NCI-H2227 (cell line): ENCODE results near the gene SMURF2.
"Not testable (repeated sequence)": the region's sequence is repeated elsewhere in the genome, so short reads cannot be mapped to it uniquely, and the experiment has no call there.

Source experiments
- DNase-seq: peaks from one replicate; lab custom pipeline; 2025; ENCODE audit not compliant: unreplicated experiment; lab: John Stamatoyannopoulos, UW

SMURF2 gene

GRCh38 chr17:64632606-64633005, 29.5 kb downstream of the SMURF2 start:
- DNase-seq: no peak

GRCh38 chr17:64632194-64632593, 29.9 kb downstream of the SMURF2 start:
- DNase-seq: no peak

- DNase-seq: peak; percentile 8
Measured at GRCh38 chr17:64630309-64631223, 31.5 kb downstream of the SMURF2 start.

DNA sequence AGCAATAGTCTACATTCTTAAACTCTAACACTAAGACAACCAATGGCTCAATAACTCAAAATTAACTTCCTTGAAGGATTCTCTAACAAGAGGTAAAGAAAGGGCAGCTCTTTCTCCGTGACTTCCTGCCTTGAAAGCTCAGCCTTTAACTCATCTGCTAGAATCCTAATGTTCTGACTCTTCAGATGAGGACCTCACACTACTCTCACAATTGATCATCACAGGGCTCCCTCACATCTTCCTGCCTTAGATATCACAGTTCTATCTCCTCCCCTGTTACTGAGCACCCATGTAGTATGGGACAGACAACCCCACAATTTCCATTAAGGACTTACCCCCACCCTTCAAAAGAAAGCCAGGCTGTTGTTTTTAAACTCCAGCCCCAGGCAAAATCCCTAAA, 33.5 kb downstream of the SMURF2 start:
- no peak for DNase-seq

GRCh38 chr17:64627797-64628196, 34.3 kb downstream of the SMURF2 start:
- no peak for DNase-seq

GRCh38 chr17:64626827-64627226, 35.3 kb downstream of the SMURF2 start:
- DNase-seq: no peak

DNA sequence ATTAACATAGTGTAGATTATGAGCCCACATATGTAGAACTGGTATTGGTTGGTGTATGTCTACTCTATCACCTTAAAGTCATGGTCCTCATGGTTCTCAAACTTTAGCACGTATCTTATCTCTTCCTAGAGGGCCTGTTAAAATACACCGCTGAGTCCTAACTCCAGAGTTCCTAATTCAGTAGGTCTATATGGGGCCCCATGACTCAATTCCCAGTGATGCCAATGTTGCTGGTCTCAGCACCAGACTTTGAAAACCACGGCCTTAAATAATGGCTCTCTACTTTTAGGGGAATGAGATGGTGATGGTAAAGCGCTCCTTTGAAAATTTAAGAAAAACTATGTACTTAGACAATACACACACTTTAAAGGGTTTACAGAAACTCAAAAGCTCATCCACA, 36.6 kb downstream of the SMURF2 start:
- no peak for DNase-seq

DNA sequence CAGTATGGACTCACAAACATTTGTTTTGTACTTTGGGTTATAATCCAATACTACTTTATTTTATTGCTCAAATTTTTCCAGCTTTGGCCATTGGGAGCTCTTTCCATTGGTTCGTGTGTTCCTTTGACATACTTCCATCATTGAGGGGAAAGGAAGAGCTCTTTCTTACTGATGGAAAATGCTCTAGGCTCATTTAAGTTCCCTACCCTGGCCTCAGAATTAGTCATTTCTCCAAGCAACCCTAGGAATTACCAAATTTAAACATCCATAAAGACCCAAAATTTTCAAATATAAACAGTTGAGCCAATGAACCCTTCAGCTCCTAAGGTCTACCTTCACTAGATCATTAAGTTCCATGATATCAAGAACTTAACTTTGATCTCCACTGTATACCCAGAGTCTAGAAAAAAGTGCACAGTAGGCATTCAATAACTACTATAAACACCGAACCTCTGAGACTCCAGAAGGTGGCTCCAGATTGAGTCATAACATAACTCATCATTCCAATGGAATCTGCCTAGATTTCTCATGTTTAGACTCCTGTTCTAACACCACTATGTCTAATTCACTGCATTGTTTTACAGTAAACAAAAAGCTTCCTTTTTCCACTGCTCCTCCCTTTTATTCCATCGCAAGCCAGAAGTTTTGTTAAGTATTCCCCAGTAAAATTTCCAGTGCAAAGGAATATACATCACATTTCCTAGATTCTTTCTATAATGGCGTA, 39.0 kb downstream of the SMURF2 start:
- no peak for DNase-seq

GRCh38 chr17:64621772-64622171, 40.3 kb downstream of the SMURF2 start:
- no peak for DNase-seq

DNA sequence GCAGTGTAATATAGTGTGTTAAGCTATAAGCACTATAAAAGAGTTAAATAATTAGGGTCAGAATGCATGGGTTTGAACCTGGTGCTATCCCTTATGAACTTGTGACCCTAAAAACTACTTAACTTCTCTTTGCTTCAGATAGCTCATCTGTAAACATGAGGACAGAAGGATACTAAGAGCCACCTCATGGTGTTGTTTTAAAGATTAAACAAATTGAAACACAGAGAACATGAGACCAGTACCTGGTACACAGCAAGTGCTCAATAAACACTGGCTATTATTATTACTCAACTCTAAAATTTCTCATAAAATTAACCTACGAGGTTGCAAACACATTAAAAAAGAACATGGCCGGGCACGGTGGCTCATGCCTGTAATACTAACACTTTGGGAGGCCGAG, 43.3 kb downstream of the SMURF2 start:
- no peak for DNase-seq

GRCh38 chr17:64617125-64617780, 44.9 kb downstream of the SMURF2 start:
- DNase-seq: no peak

DNA sequence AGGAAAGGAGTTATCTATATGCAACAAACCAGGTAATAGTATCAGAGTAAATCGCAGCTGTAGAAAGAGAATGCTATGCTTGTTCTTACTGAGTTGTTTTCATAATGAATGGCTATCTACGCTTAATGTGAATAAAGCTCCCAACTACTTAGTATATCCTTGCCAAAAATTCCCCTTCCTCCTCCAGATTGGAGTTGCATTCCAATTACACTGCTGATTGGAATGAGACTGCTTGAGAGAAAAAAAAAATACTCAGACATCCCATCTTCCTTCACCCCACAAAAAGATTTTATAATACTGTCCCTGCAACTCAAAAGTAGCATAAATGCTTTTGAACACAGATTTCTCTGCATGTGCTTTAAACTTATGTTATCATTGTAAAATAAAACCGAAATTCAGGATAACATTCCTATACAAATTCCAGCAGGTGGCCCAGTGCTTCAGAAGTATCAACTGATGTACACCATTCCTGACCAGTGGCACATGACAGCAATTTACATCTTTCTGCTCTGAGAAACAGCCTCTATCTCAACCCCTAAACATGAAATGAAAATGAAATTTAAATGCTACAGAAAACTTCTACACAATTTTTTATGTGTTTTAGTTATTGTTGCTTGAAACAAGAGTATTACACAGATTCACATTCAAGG, 47.0 kb downstream of the SMURF2 start:
- DNase-seq: no peak

DNA sequence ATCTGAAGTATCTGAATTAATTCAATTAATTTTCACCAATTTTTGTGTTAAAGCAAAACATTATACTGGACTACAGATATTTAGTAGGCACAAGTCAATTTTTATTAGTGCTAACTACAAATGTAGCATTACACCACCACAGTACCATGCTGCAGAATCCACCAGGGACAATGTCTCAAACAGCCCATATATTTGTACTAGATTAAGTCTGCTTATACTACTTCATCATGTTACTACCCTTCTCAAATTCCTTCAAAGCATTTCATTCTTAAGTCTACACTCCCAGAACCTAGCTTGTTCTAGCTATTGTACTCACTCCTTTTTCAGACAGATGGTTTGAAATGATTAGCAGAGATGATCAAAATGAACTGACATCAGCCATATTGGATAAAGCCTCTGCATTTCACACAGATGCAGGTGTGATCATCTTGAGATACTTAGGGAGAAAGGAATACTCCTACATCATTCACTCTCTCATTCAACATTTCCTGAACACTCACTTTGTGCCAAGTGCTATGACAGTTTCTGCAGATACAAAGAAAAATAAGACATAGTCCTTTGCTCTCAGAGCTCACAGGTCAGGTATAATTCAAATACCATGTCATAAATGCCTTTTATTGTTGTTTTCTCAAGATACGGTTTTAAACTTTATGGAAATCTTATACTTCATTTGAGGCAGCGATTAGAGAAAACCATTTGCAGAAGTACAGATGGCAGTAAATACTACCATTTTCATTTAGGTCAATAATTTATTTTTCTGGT, 47.7 kb downstream of the SMURF2 start:
- DNase-seq: no peak

- no peak for DNase-seq
Measured at GRCh38 chr17:64611369-64611768, 50.7 kb downstream of the SMURF2 start.

DNA sequence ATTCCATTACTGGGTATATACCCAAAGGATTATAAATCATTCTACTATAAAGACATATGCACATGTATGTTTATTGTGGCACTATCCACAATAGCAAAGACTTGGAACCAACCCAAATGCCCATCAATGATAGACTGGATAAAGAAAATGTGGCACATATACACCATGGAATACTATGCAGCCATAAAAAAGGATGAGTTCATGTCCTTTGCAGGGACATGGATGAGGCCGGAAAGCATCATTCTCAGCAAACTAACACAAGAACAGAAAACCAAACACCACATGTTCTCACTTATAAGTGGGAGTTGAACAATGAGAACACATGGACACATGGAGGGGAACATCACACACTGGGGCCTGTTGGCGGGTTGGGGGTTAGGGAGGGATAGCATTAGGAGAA, 51.9 kb downstream of the SMURF2 start:
- not testable (repeated sequence) for DNase-seq

DNA sequence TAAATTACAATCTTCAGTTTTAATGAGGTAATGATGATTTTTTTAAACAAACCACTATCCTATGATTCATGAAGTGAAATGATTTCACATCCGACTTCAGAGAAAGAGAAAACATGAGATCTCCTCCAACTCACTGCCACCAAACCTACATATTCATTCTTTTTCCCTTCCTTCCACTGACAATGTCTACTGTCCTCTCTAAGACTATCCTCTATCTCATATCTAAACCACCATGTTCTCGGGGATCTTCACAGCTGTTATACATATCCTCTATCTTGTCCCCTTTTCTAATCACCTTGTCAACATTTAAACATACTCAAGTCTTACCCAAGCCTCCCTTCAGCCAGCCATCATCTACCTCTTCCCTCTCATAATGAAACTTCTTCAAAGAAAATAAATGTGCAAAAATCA, 53.5 kb downstream of the SMURF2 start:
- DNase-seq: no peak

DNA sequence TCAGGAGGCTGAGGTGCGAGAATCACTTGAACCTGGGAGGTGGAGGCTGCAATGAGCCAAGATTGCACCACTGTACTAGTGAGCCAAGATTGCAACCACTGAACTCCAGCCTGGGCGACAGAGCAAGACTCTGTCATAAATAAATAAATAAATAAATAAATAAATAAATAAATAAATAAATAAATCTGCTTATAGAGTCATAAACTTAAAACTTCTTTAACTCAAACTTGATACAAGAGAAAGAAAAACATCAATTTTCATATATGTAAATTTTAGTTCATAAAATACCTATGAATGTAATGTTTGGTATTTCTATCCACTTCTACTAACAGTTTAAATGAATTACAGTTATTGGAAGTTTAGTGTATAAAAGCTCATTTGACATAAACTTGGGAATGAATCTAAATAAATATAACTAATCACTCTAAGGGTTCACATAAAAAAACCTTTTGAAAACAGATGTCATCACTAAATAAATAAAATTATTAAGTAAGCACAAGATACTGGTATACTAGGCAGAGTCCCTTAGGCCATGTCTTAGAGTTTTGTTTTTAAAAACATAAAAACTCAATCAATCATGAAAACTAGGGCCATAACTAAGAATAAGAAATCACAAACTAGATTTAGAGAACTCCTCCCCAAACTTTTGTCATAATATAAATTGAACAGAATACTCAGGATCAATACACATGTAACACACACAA, 54.1 kb downstream of the SMURF2 start:
- DNase-seq: no peak

DNA sequence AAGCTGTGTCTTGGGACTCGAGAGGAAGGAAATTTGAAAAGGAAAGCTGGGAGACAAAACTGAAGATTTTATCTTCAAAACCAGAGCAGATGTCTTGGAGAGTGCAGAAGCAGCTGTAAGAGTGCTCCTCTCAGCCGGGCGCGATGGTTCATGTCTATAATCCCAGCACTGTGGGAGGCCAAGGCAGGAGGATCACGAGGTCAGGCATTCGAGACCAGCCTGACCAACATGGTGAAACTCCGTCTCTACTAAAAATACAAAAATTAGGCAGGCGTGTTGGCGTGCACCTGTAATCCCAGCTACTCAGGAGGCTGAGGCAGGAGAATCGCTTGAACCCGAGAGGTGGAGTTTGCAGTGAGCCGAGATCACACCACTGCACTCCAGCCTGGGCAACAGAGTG, 57.6 kb downstream of the SMURF2 start:
- not testable (repeated sequence) for DNase-seq

DNA sequence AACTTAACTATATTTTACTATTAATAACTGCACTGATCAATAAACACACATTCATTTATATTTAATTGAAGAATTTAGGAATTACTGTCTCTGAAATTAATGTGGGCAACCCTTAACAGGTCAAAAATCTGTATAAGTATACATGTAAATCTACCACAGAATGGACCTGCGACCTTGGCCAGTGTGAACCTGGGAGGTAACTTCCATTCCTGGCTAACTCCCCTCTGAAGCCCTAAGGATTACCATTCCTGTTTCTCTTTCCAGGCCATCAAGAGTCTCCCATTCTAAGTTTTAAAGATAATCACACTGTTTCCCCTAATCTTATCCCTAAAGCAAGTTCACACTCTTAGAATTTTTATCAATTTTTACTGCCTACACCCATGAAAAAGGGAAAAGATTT, 58.1 kb downstream of the SMURF2 start:
- no peak for DNase-seq

- no peak for DNase-seq
Measured at GRCh38 chr17:64599827-64600226, 62.3 kb downstream of the SMURF2 start.
